GM12874 (cell line): Measurements from ENCODE around the gene RBM25.

Experiments
- CTCF ChIP-seq: IDR thresholded peaks from 2 replicates; pipeline ENCODE4 v1.5.1; 2011; ENCODE audit warnings: low read depth, mild to moderate bottlenecking, control low read depth, low read length, moderate library complexity; ENCODE audit not compliant: insufficient read depth

The RBM25 gene

GRCh38 chr14:73097421-73097820 is 39.1 kb downstream of the RBM25 start:
- TF ChIP-seq CTCF: no peak

GRCh38 chr14:73100334-73100733 is 42.0 kb downstream of the RBM25 start:
- no peak for TF ChIP-seq CTCF

GRCh38 chr14:73102806-73103497 is 44.6 kb downstream of the RBM25 start:
- no peak for TF ChIP-seq CTCF

- TF ChIP-seq CTCF: no peak
Observed at GRCh38 chr14:73105050-73105449, 46.7 kb downstream of the RBM25 start.

- TF ChIP-seq CTCF: no peak
Observed at GRCh38 chr14:73105727-73106126, 47.4 kb downstream of the RBM25 start.

GRCh38 chr14:73116079-73116665 is 57.8 kb downstream of the RBM25 start:
- TF ChIP-seq CTCF: no peak

- no peak for TF ChIP-seq CTCF
Observed at GRCh38 chr14:73124180-73124894, 66.0 kb downstream of the RBM25 start.
